GM23338 (cell line): ENCODE measurements around the gene AIFM2.

ENCODE experiments used
- CREB1 ChIP-seq: fragments of 250-450 bp; sonication (Bioruptor Pico); IDR thresholded peaks from 2 replicates; pipeline ENCODE4 v1.5.0; 2020; ENCODE audit warnings: low read depth, mild to moderate bottlenecking, moderate library complexity
- CTCF ChIP-seq, 2 experiments: fragments of 200-600 bp in 1 of 2; sonication (generic) in 1 of 2; conservative IDR thresholded peaks; 2 replicates each; pipeline versions ENCODE4 v1.5.1 to v1.6.1; 2016 to 2017; ENCODE audit warnings: antibody characterized with exemption in 2 of 2, low read depth in 2 of 2, mild to moderate bottlenecking in 2 of 2, moderate library complexity in 1 of 2
- ETS1 ChIP-seq: IDR thresholded peaks from 2 replicates; pipeline ENCODE4 v1.6.1; 2016; ENCODE audit warnings: antibody characterized with exemption
- EZH2 ChIP-seq: fragments of 200-600 bp; sonication (generic); IDR thresholded peaks from one replicate; pipeline ENCODE4 v1.8.0; 2017; ENCODE audit warnings: antibody characterized with exemption, mild to moderate bottlenecking, low read depth; ENCODE audit not compliant: unreplicated experiment
- EZH2phosphoT487 ChIP-seq: fragments of 200-600 bp; sonication (generic); IDR thresholded peaks from one replicate; pipeline ENCODE4 v1.8.1; 2018; ENCODE audit warnings: antibody characterized with exemption; ENCODE audit not compliant: unreplicated experiment
- JUNB ChIP-seq: IDR thresholded peaks from one replicate; pipeline ENCODE4 v1.6.1; 2016; ENCODE audit warnings: antibody characterized with exemption; ENCODE audit not compliant: unreplicated experiment
- NANOG ChIP-seq: IDR thresholded peaks from 2 replicates; pipeline ENCODE4 v1.6.1; 2016; ENCODE audit warnings: antibody characterized with exemption, borderline replicate concordance
- POLR2AphosphoS5 ChIP-seq: IDR thresholded peaks from 2 replicates; pipeline ENCODE4 v1.6.1; 2016; ENCODE audit warnings: antibody characterized with exemption, low read depth
- REST ChIP-seq: IDR thresholded peaks from one replicate; pipeline ENCODE4 v1.6.1; 2018; ENCODE audit warnings: antibody characterized with exemption; ENCODE audit not compliant: unreplicated experiment
- STAT1 ChIP-seq: IDR thresholded peaks from one replicate; pipeline ENCODE4 v1.6.1; 2016; ENCODE audit warnings: antibody characterized with exemption; ENCODE audit not compliant: unreplicated experiment
- ZNF331 ChIP-seq: fragments of 250-450 bp; sonication (Bioruptor Pico); IDR thresholded peaks from 2 replicates; pipeline ENCODE4 v1.5.0; 2020; ENCODE audit warnings: low read depth, mild to moderate bottlenecking, moderate library complexity
- ZNF462 ChIP-seq: fragments of 250-450 bp; sonication (Bioruptor Pico); IDR thresholded peaks from 2 replicates; pipeline ENCODE4 v1.5.0; 2020; ENCODE audit warnings: mild to moderate bottlenecking, moderate library complexity

GRCh38 chr10:70068925-70069324, 63.7 kb downstream of the AIFM2 start:
- no peak for TF ChIP-seq CTCF (conservative IDR thresholded peaks at IDR 0.05; ENCODE audit: low read depth in 2 of 2)
- no peak for TF ChIP-seq ETS1
- no peak for TF ChIP-seq ZNF331 (CRISPR knock-in tag)
- no peak for TF ChIP-seq EZH2
- no peak for TF ChIP-seq EZH2phosphoT487
- no peak for TF ChIP-seq REST
- no peak for TF ChIP-seq POLR2AphosphoS5
- TF ChIP-seq ZNF462 (CRISPR knock-in tag) = no peak
- TF ChIP-seq CREB1 = no peak
- no peak for TF ChIP-seq STAT1
- TF ChIP-seq NANOG = no peak
- TF ChIP-seq JUNB = no peak
